Fibroblast of lung (primary cell): Measurements from ENCODE around the gene NDRG3. TPM values are rescaled to one million over a fixed set of nuclear protein-coding genes. Genes with fewer than 3 reads are reported as not detected.

Experiments
- DNase-seq, 2 donors: peaks; one replicate each; pipeline versions ENCODE4 v3.0.0 to v3.0.0-alpha.2; 2010; ENCODE audit warnings: low read depth in 2 of 2
- H2AFZ ChIP-seq: 2 replicates; pipeline ENCODE4 v1.5.1; 2012; ENCODE audit warnings: low read length, control low read depth, inconsistent platforms
- H3K27ac ChIP-seq: 2 replicates; pipeline ENCODE4 v1.5.1; 2011; ENCODE audit warnings: low read length, control low read depth; ENCODE audit not compliant: insufficient read depth
- H3K27me3 ChIP-seq: 2 replicates; pipeline ENCODE4 v1.5.1; 2011; ENCODE audit warnings: mild to moderate bottlenecking, low read length; ENCODE audit not compliant: control insufficient read depth, insufficient read depth
- H3K36me3 ChIP-seq: 2 replicates; pipeline ENCODE4 v1.5.1; 2011; ENCODE audit warnings: low read length; ENCODE audit not compliant: control insufficient read depth, insufficient read depth
- H3K4me1 ChIP-seq: 2 replicates; pipeline ENCODE4 v1.5.1; 2011; ENCODE audit warnings: low read length; ENCODE audit not compliant: control insufficient read depth, insufficient read depth; ENCODE audit errors: extremely low read depth
- H3K4me2 ChIP-seq: 2 replicates; pipeline ENCODE4 v1.5.1; 2011; ENCODE audit warnings: low read length, control low read depth; ENCODE audit not compliant: insufficient read depth; ENCODE audit errors: extremely low read depth
- H3K4me3 ChIP-seq, 4 experiments: fragments of 200-600 bp in 1 of 4; sonication (generic) in 1 of 4; replicated peaks in 1 of 4; 2 replicates each; pipeline ENCODE4 v1.5.1; 2011 to 2016; ENCODE audit warnings: low read length in 4 of 4, low read depth in 3 of 4, mild to moderate bottlenecking in 3 of 4, control low read depth in 2 of 4, inconsistent platforms in 1 of 4, mixed read lengths in 1 of 4; ENCODE audit not compliant: insufficient read depth in 1 of 4; ENCODE audit errors: control extremely low read depth in 1 of 4
- H3K79me2 ChIP-seq: 2 replicates; pipeline ENCODE4 v1.5.1; 2012; ENCODE audit warnings: mild to moderate bottlenecking, low read length, inconsistent platforms; ENCODE audit not compliant: control insufficient read depth, insufficient read depth
- H3K9ac ChIP-seq: 2 replicates; pipeline ENCODE4 v1.5.1; 2011; ENCODE audit warnings: mild to moderate bottlenecking, low read length, control low read depth; ENCODE audit not compliant: insufficient read depth
- H3K9me3 ChIP-seq: 2 replicates; pipeline ENCODE4 v1.5.1; 2012; ENCODE audit warnings: low read depth, low read length; ENCODE audit not compliant: control insufficient read depth, insufficient read depth
- H4K20me1 ChIP-seq: 2 replicates; pipeline ENCODE4 v1.5.1; 2011; ENCODE audit warnings: low read length; ENCODE audit not compliant: control insufficient read depth, insufficient read depth; ENCODE audit errors: extremely low read depth
- EZH2 ChIP-seq: IDR thresholded peaks from 2 replicates; pipeline ENCODE4 v1.5.1; 2012; ENCODE audit warnings: low read length, control low read depth, mild to moderate bottlenecking; ENCODE audit errors: missing control alignments
- polyA plus RNA-seq, 2 donors: library from polyadenylated mRNA; depleted of rRNA in 1 of 2; stranded (reverse) in 1 of 2; unstranded in 1 of 2; fragments of >200 nt; gene quantifications; 2 replicates each; pipeline ENCODE4 v1.2.1, GENCODE V29; 2011 to 2012; ENCODE audit warnings: missing spikeins in 1 of 2
- total RNA-seq: library from RNA; depleted of rRNA; stranded (reverse); fragments of >200 nt; gene quantifications from 2 replicates; pipeline ENCODE4 v1.2.1, GENCODE V29; 2014
- TF ChIP-seq, protein P1 (sequence below), 2 donors: IDR thresholded peaks in 1 of 2; conservative IDR thresholded peaks in 1 of 2; 1 replicate in 1 of 2; 2 replicates in 1 of 2; pipeline ENCODE4 v1.5.1; 2011 to 2012; ENCODE audit warnings: low read length in 2 of 2, control low read depth in 1 of 2, inconsistent platforms in 1 of 2, low read depth in 1 of 2, mild to moderate bottlenecking in 1 of 2

The NDRG3 gene
- total and polyA plus RNA-seq, 2 donors (not counting 1 experiment from before 2014, with no cell fraction given) = 37.8 TPM

DNA sequence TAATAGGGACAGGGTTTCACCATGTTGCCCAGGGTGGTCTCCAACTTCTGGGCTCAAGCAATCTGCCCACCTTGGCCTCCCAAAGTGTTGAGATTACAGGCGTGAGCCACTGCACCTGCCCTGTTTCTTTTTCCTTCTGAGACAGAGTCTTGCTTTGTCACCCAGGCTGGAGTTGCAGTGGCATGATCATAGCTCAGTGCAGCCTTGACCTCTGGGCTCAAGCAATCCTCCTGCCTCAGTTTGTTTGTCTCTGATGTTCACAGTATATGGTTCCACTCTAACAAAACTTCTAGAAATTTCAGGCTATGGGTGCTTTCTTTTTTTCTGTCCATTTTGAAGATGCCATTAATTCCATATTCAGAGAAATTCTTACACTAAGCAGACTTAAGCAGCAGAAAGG is 33.1 kb downstream of the NDRG3 start:
- H4K20me1 ChIP-seq = no peaks in the 10 kb centered on the region
- H3K9me3 ChIP-seq = no peaks in the 10 kb centered on the region
- H3K4me3 ChIP-seq = no peak overlapping the region
- no peak for DNase-seq
- no peak overlapping the region for H3K4me2 ChIP-seq
- TF ChIP-seq, protein P1, sequence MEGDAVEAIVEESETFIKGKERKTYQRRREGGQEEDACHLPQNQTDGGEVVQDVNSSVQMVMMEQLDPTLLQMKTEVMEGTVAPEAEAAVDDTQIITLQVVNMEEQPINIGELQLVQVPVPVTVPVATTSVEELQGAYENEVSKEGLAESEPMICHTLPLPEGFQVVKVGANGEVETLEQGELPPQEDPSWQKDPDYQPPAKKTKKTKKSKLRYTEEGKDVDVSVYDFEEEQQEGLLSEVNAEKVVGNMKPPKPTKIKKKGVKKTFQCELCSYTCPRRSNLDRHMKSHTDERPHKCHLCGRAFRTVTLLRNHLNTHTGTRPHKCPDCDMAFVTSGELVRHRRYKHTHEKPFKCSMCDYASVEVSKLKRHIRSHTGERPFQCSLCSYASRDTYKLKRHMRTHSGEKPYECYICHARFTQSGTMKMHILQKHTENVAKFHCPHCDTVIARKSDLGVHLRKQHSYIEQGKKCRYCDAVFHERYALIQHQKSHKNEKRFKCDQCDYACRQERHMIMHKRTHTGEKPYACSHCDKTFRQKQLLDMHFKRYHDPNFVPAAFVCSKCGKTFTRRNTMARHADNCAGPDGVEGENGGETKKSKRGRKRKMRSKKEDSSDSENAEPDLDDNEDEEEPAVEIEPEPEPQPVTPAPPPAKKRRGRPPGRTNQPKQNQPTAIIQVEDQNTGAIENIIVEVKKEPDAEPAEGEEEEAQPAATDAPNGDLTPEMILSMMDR (conservative IDR thresholded peaks at IDR 0.05 in 1 of 2, IDR thresholded peaks at IDR 0.05 in 1 of 2; ENCODE audit: low read depth in 1 of 2, low read length in 2 of 2) = no peak
- no peak for TF ChIP-seq EZH2
- no peaks in the 10 kb centered on the region for H3K27me3 ChIP-seq
- H3K36me3 ChIP-seq = no peaks in the 10 kb centered on the region
- no peaks in the 10 kb centered on the region for H3K4me1 ChIP-seq
- no peak overlapping the region for H3K9ac ChIP-seq
- H2AFZ ChIP-seq = no peak overlapping the region
- no peak overlapping the region for H3K27ac ChIP-seq
- H3K79me2 ChIP-seq = no peaks in the 10 kb centered on the region

DNA sequence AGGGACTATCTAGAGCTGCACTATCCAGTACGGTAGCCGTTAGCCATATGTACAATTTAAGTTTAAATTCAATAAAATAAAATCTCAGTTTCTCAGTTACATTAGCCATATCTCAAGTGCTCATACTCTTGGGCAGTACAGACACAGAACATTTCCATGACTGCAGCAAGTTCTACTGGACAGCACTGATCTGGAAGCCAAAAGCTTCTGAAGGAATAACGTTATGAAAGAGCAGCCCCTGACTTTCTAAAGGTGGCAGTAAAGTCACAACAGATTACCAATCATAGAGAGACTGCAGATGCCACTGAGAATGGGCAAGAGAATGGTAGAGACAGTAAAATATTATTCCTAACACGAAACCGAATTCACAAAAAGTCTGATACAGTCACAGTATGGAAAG is 36.8 kb downstream of the NDRG3 start:
- Histone ChIP-seq H2AFZ (no peak overlapping the region), H3K79me2 (no peaks in the 10 kb centered on the region), H3K9me3 (no peaks in the 10 kb centered on the region), H4K20me1 (no peaks in the 10 kb centered on the region), H3K27me3 (no peaks in the 10 kb centered on the region), H3K36me3 (no peaks in the 10 kb centered on the region), H3K4me3 (no peak overlapping the region), H3K4me1 (no peaks in the 10 kb centered on the region), H3K27ac (no peak overlapping the region), H3K9ac (no peak overlapping the region), H3K4me2 (no peak overlapping the region)
- TF ChIP-seq EZH2 = no peak
- TF ChIP-seq, protein P1 (conservative IDR thresholded peaks at IDR 0.05 in 1 of 2, IDR thresholded peaks at IDR 0.05 in 1 of 2; ENCODE audit: low read depth in 1 of 2, low read length in 2 of 2) = no peak
- no peak for DNase-seq

DNA sequence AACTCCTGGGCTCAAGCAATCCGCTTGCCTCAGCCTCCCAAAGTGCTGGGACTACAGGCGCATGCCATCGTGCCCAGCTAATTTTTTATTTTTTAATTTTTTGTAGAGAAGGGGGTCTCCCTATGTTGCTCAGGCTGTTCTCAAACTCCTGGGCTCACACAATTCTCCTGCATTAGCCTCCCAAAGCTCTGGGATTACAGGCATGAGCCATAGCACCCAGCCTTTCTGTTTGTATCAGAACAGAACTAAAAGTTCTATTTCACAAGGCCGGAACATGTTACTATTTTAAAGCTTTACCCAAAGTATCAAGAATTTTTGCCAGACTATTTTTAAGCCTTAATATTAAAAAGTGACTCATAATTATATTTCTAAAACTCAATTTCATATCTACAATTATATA is 42.4 kb downstream of the NDRG3 start:
- H4K20me1 ChIP-seq = no peaks in the 10 kb centered on the region
- H3K36me3 ChIP-seq = no peaks in the 10 kb centered on the region
- no peak for TF ChIP-seq EZH2
- TF ChIP-seq, protein P1 (conservative IDR thresholded peaks at IDR 0.05 in 1 of 2, IDR thresholded peaks at IDR 0.05 in 1 of 2; ENCODE audit: low read depth in 1 of 2, low read length in 2 of 2) = no peak
- no peaks in the 10 kb centered on the region for H3K79me2 ChIP-seq
- no peaks in the 10 kb centered on the region for H3K27me3 ChIP-seq
- no peak overlapping the region for H2AFZ ChIP-seq
- DNase-seq = no peak
- H3K4me1 ChIP-seq = no peaks in the 10 kb centered on the region
- no peak overlapping the region for H3K4me2 ChIP-seq
- H3K27ac ChIP-seq = no peak overlapping the region
- H3K9ac ChIP-seq = no peak overlapping the region
- no peak overlapping the region for H3K4me3 ChIP-seq
- no peaks in the 10 kb centered on the region for H3K9me3 ChIP-seq
